ENCODE measurements around the gene PARP2.
"Not testable (repeated sequence)": the region's sequence is repeated elsewhere in the genome, so short reads cannot be mapped to it uniquely, and the experiment has no call there.

PARP2 gene, protein sequence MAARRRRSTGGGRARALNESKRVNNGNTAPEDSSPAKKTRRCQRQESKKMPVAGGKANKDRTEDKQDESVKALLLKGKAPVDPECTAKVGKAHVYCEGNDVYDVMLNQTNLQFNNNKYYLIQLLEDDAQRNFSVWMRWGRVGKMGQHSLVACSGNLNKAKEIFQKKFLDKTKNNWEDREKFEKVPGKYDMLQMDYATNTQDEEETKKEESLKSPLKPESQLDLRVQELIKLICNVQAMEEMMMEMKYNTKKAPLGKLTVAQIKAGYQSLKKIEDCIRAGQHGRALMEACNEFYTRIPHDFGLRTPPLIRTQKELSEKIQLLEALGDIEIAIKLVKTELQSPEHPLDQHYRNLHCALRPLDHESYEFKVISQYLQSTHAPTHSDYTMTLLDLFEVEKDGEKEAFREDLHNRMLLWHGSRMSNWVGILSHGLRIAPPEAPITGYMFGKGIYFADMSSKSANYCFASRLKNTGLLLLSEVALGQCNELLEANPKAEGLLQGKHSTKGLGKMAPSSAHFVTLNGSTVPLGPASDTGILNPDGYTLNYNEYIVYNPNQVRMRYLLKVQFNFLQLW

DNA sequence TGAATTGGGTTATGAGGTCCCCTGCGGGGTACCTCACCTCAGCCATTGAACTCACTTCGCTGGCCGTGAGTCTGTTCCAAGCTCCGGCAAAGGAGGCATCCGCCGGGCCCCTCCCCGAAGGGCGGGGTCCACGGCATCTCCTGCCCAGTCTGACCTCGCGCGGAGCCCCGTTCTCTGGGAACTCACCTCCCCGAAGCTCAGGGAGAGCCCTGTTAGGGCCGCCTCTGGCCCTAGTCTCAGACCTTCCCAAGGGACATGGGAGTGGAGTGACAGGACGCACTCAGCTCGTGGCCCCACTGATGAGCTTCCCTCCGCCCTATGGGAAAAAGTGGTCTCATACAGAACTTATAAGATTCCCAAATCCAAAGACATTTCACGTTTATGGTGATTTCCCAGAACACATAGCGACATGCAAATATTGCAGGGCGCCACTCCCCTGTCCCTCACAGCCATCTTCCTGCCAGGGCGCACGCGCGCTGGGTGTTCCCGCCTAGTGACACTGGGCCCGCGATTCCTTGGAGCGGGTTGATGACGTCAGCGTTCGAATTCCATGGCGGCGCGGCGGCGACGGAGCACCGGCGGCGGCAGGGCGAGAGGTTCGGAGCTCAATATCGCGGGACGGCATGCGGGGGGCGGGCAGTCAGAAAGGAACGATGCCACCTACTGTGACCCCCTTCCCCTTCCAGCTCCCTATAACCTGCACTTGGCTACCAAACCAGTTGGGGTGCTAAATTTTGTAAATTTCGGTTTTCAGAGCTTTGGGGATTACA lies at the start of gene PARP2:
PARP2 (plus strand) TSS at position 544 of the 770 bp plus-strand sequence; CDS start at position 551, 7 bp downstream.
- peak; percentile 100 for DNase-seq

DNA sequence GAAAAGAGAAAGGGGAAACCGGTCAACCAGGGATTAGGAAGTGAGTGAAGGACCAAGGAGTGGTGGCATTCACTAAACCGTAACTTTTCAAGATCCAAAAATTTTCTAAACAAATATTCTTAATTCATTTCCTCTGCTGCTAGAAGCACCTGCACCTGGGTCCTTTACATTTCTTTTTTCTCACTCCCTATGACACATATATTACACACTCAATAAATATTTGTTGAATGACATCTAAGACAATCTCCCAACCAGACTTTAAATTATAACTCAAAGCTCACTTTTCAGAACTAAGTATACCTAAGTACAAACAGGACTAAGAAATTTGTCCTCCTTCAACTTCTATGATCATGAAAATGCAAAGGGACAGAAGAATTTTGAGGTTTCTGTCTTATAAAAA lies 48.8 kb upstream of the PARP2 start:
- DNase-seq = no peak

GRCh38 chr14:20295067-20295466 lies 48.4 kb upstream of the PARP2 start:
- DNase-seq = no peak

GRCh38 chr14:20302042-20302755 lies 41.2 kb upstream of the PARP2 start:
- DNase-seq = no peak

GRCh38 chr14:20305265-20306078 lies 38.0 kb upstream of the PARP2 start, which contains the start of gene TTC5:
TSS of gene TTC5 (minus strand) at chr14:20305951. CDS start at chr14:20305937, 14 bp downstream.
- DNase-seq = peak; percentile 91

DNA sequence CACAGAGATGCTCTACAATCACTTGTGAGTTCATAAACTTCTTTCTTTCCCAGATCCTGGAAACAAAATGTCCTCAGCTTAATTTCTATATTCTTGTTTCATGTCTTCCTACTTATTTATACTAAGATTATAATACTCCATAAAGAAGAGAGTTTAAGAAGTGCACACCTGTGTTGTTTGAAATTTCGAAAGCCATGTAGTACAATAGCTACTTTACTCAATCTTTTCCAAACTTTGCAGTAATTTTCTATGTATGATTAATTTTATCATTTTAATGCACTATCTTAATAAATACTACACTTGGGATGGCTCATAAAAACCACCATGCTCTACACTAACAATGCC lies 37.4 kb upstream of the PARP2 start:
- no peak for DNase-seq

DNA sequence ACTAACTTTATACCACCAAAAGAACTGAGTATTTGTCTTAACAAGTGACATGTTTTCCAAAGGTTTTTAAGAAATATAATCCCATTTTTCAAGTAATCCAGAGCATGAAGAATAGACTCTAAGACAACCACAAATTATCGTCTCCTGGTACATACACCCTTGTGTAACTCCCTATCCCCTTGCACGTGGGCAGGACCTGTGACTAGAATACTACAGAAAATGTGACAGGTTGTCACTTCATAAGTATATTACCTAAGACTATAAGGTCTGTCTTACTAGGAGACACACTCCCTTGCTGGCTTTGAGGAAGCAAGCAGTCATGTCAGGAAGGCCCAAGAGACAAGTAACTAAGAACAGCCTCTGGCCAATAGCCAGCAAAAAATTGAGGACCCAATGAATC lies 29.4 kb upstream of the PARP2 start:
- DNase-seq = no peak

GRCh38 chr14:20317720-20318119 lies 25.7 kb upstream of the PARP2 start:
- DNase-seq = no peak

- DNase-seq = no peak
These were observed 16.2 kb upstream of the PARP2 start for GRCh38 chr14:20327005-20327869.

DNA sequence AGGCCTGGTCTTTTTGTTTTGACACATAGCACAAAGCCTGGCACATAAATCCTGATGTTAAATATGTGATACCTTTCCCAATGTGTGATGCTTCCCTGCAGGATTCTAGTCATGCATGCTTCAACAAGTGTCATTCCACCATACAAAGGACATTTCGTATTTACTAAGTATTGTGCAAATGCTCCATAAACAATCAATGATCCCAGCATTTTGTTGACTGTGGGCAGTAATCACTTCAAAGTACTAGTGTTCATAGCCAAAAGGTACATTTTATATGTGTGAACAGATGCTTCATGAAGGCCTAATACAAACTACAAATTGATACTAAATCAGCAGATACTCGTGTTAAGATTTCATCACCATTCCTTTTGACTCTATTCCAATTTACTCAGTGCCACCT lies 14.7 kb upstream of the PARP2 start:
- DNase-seq = no peak

DNA sequence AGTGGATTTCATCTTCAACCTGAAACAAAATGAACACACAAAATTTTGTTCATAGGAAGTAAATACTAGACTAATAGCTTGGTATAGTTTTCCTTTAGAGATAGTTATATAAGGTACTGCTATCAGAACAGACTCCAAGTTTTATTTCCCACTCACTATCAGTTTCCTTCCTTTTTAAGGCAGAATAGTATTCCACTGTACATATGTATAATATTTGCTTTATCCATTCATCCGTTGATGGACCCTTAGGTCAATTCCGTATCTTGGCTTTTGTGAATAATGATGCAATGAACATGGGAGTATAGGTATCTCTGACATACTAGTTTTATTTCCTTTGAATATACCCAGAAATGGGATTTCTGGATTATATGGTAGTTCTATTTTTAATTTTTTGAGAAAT lies 14.1 kb upstream of the PARP2 start:
- DNase-seq = no peak

- no peak for DNase-seq
These were observed 12.3 kb upstream of the PARP2 start for GRCh38 chr14:20331053-20331613.

- no peak for DNase-seq
These were observed 11.0 kb upstream of the PARP2 start for GRCh38 chr14:20332431-20332787.

- peak; percentile 84 for DNase-seq
These were observed 10.5 kb upstream of the PARP2 start, which contains the start of gene CCNB1IP1 for GRCh38 chr14:20332788-20333493. TSS of gene CCNB1IP1 (minus strand) at chr14:20333279. CDS start at chr14:20316523, 16,756 bp downstream.

DNA sequence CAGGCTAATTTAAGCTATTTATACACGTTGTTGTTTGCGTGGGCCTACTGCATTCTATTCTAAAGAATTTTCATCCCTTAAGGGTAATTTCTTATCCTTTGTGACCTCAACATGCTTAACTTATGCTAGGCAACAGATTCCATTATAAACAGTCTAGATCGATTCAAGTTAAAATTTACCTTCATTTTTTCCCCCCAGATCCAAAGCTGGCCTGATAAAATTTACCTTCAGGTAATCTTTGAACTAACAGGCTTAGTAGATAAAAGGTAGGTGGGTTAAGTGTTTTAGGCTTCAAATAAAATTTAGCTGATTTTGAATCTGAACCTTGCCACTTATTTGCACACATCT lies 10.0 kb upstream of the PARP2 start:
- no peak for DNase-seq

- no peak for DNase-seq
These were observed 9.4 kb upstream of the PARP2 start for GRCh38 chr14:20334017-20334416.

- DNase-seq = not testable (repeated sequence)
These were observed 2.4 kb upstream of the PARP2 start for GRCh38 chr14:20341032-20341431.

DNA sequence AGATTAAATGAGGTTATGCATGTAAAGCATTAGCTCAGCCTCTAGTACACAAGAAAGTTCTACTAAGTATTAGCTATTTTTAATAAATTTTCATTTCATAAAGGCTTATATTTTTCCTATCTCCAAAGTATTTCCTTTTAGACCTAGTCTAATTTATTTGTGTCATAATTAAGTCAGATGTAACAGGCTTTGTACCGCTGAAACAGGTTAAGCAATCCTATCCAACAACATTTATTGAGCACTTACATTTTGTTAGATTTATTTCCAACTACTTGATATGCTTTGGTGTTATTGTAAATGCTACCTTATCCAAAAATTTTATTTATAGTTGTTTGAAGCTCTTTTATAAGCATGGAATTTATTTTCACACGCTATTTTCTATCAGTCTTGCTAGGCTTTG lies 1.8 kb upstream of the PARP2 start:
- DNase-seq = no peak

GRCh38 chr14:20343862-20344220 lies 406 bp downstream of the PARP2 start:
- DNase-seq = no peak

DNA sequence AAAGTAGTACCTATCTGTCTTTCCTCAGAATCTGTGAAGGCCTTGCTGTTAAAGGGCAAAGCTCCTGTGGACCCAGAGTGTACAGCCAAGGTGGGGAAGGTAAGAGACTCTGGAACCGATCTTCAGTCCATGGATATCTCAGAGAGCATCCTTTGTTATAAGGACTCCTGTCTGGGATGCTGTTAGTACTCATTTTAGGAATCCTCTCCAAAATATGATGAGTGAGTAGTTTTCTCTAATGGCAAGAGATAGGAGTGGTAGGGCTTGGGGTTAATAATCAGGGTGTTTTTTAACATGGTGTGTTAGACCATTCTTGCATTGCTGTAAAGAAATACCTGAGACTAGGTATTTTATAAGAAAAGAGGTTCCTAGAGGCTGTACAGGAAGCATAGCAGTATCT lies 1.9 kb downstream of the PARP2 start:
- no peak for DNase-seq
